GM06990 (cell line): ENCODE results near the gene CCL13.

ENCODE experiments used
- DNase-seq: peaks from one replicate; pipeline ENCODE4 v3.0.0-alpha.2; 2011; ENCODE audit not compliant: insufficient read length; ENCODE audit errors: extremely low read depth
- H3K27me3 ChIP-seq: replicated peaks from 2 replicates; pipeline ENCODE4 v1.6.0; 2011; ENCODE audit warnings: low read length; ENCODE audit not compliant: control insufficient read depth, insufficient read depth
- H3K36me3 ChIP-seq: 2 replicates; pipeline ENCODE4 v1.5.1; 2011; ENCODE audit warnings: low read length; ENCODE audit not compliant: control insufficient read depth, insufficient read depth
- H3K4me3 ChIP-seq: replicated peaks from 2 replicates; pipeline ENCODE4 v1.5.1; 2011; ENCODE audit warnings: low read depth, mild to moderate bottlenecking, control low read depth, low read length
- TF ChIP-seq, protein P1 (sequence below): IDR thresholded peaks from 2 replicates; pipeline ENCODE4 v1.5.1; 2011; ENCODE audit warnings: low read length, control low read depth, mild to moderate bottlenecking, inconsistent platforms; ENCODE audit not compliant: insufficient read depth, poor library complexity, severe bottlenecking

CCL13 gene

DNA sequence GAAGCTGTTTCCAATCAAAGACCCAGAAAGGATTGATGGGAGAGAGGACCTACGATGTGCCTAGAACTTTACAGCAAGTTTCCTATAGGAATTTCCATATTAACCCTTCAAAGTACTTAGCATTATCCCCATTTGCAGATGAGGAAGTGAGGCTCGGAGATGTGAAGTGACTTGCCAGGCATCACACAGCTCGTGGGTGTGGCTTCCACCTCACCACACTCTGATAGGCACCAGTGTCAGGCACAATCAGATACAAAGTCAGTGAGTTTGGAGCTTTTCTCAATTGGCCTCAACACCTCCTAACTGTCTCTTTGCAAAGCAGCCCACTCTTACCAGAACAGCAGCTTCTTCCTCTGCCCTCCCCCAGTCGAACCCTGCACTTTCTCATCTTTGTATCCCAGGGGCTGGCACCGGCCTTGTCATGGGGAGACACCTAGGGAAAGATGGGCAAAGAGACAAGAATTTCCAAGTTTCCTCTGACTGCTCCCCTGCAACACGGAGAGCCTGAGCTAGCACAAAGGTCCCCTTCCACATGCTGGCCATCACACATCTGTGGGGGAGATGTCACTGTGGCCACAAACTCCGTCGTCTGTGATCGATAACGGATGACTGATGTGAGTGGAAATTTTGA, 44.1 kb downstream of the CCL13 start:
- Histone ChIP-seq H3K36me3 (no peaks in the 10 kb centered on the region), H3K4me3 (no peak overlapping the region), H3K27me3 (peaks cover 1% of the 10 kb centered on the region; the same call in 1 of the 2 replicates)
- TF ChIP-seq, protein P1, sequence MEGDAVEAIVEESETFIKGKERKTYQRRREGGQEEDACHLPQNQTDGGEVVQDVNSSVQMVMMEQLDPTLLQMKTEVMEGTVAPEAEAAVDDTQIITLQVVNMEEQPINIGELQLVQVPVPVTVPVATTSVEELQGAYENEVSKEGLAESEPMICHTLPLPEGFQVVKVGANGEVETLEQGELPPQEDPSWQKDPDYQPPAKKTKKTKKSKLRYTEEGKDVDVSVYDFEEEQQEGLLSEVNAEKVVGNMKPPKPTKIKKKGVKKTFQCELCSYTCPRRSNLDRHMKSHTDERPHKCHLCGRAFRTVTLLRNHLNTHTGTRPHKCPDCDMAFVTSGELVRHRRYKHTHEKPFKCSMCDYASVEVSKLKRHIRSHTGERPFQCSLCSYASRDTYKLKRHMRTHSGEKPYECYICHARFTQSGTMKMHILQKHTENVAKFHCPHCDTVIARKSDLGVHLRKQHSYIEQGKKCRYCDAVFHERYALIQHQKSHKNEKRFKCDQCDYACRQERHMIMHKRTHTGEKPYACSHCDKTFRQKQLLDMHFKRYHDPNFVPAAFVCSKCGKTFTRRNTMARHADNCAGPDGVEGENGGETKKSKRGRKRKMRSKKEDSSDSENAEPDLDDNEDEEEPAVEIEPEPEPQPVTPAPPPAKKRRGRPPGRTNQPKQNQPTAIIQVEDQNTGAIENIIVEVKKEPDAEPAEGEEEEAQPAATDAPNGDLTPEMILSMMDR, result no peak
- no peak for DNase-seq

DNA sequence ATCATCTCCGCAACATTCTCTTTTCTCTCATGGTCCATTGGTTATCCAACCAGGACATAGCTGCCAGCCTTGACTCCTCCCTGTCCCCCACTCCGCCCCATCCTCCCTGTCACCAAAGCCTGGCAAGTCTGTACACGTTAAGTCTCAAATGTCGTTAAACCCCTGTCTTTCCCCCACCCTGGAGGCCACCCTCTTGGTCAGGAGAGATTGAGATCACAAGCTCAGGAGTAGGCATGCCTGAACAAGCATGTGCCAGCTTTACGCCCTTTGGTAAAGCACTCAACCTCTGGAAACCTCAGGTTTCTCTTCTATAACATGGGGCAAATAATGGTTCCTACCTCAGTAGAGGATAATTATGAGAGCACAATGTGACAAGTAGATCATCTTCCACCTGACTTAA, 44.9 kb downstream of the CCL13 start:
- Histone ChIP-seq H3K36me3 (no peaks in the 10 kb centered on the region), H3K27me3 (peaks cover 1% of the 10 kb centered on the region; the same call in 1 of the 2 replicates), H3K4me3 (no peak overlapping the region)
- TF ChIP-seq, protein P1, result no peak
- DNase-seq, result no peak

DNA sequence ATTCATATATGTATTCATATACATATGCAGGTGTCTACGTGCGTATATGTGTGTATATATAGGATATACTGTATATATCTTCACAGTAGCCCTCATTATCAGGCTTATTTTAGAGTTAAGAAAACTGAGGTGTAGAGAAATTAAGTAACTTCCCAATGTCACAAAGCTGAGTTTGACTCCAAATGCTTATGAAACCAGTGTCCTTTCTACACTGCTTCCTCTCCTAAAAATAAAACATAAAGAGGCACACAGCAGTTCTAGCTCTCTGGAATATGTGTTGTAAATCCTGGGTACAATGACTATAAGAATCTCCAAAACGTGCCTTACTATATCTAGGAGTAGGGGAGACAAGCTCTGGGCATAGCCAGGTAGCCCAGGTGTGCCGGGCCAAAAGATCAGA, 46.7 kb downstream of the CCL13 start:
- H3K27me3 ChIP-seq, result 0 out of 2 replicates have a peak, but pooled peaks cover under 1% of the 10 kb centered on the region
- H3K4me3 ChIP-seq, result no peak overlapping the region
- no peak for DNase-seq
- no peaks in the 10 kb centered on the region for H3K36me3 ChIP-seq
- TF ChIP-seq, protein P1, result no peak

DNA sequence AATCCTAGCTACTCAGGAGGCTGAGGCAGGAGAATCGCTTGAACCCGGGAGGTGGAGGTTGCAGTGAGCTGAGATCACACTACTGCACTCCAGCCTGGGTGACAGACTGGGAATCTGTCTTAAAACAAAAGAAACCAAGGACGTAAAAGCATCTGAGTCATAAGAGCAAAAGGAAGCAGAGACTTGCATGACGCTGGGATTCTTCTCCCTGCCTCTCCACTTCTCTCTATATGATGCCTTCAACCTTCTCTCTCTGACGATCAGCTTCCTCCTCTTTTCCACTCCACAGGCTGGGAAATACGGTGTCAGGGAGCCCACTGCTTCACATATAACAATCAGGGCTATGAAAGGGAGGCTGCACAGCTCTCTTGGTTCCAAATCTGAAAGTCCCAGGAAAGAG, 49.9 kb downstream of the CCL13 start:
- Histone ChIP-seq H3K4me3 (no peak overlapping the region), H3K27me3 (peaks cover 4% of the 10 kb centered on the region; the same call in 1 of the 2 replicates), H3K36me3 (no peaks in the 10 kb centered on the region)
- TF ChIP-seq, protein P1, result no peak
- DNase-seq, result no peak
